Smooth muscle cell (in vitro differentiated cells): ENCODE measurements around the gene PCDHA6. TPM values are rescaled to one million over a fixed set of nuclear protein-coding genes. Genes with fewer than 3 reads are reported as not detected.
"Not testable (repeated sequence)": the region's sequence is repeated elsewhere in the genome, so short reads cannot be mapped to it uniquely, and the experiment has no call there.

Experiments used
- DNase-seq: peaks from one replicate; lab custom pipeline; 2025; ENCODE audit not compliant: unreplicated experiment; lab: John Stamatoyannopoulos, UW
- H2AFZ ChIP-seq: fragments of 200-600 bp; sonication (generic); 2 replicates; pipeline ENCODE4 v1.6.0; 2016; ENCODE audit warnings: antibody characterized with exemption, low read depth, mild to moderate bottlenecking
- H3F3A ChIP-seq: fragments of 200-600 bp; sonication (generic); 2 replicates; pipeline ENCODE4 v1.6.0; 2017; ENCODE audit warnings: antibody characterized with exemption, low read depth
- H3K27ac ChIP-seq: fragments of 200-600 bp; sonication (generic); 2 replicates; pipeline ENCODE4 v1.5.1; 2016; ENCODE audit warnings: low read depth, mild to moderate bottlenecking
- H3K27me3 ChIP-seq: fragments of 200-600 bp; sonication (generic); 2 replicates; pipeline ENCODE4 v1.6.1; 2016; ENCODE audit warnings: low read depth, mild to moderate bottlenecking
- H3K36me3 ChIP-seq: fragments of 200-600 bp; sonication (generic); 2 replicates; pipeline ENCODE4 v1.5.1; 2016; ENCODE audit warnings: low read depth
- H3K4me1 ChIP-seq: fragments of 200-600 bp; sonication (generic); 2 replicates; pipeline ENCODE4 v1.5.1; 2016; ENCODE audit warnings: low read depth
- H3K4me2 ChIP-seq: fragments of 200-600 bp; sonication (generic); 2 replicates; pipeline ENCODE4 v1.6.0; 2016; ENCODE audit warnings: mild to moderate bottlenecking
- H3K4me3 ChIP-seq: fragments of 200-600 bp; sonication (generic); 2 replicates; pipeline ENCODE4 v1.5.1; 2016; ENCODE audit warnings: mild to moderate bottlenecking
- H3K79me2 ChIP-seq: fragments of 200-600 bp; sonication (generic); 2 replicates; pipeline ENCODE4 v1.6.0; 2016; ENCODE audit warnings: low read depth, mild to moderate bottlenecking
- H3K9ac ChIP-seq: fragments of 200-600 bp; sonication (generic); 2 replicates; pipeline ENCODE4 v1.6.0; 2016; ENCODE audit warnings: low read depth
- H3K9me3 ChIP-seq: fragments of 200-600 bp; sonication (generic); replicated peaks from 2 replicates; pipeline ENCODE4 v1.5.1; 2016; ENCODE audit warnings: low read depth
- H4K20me1 ChIP-seq: fragments of 200-600 bp; sonication (generic); 2 replicates; pipeline ENCODE4 v1.6.0; 2016; ENCODE audit warnings: low read depth
- CTCF ChIP-seq: fragments of 200-600 bp; sonication (generic); IDR thresholded peaks from 2 replicates; pipeline ENCODE4 v1.5.1; 2017; ENCODE audit warnings: borderline replicate concordance, mild to moderate bottlenecking, antibody characterized with exemption; ENCODE audit not compliant: insufficient read depth, poor library complexity, severe bottlenecking
- WGBS: methylation state at CpG from one replicate; pipeline ENCODE4 v1.1.7; 2016; ENCODE audit warnings: low lambda C conversion rate; 5-methylcytosine and 5-hydroxymethylcytosine counted together
- polyA plus RNA-seq: library from polyadenylated mRNA; unstranded; fragments of >200 nt; fragmentation: Nextera tagmentation; extraction: Ambion mirVana; gene quantifications from 2 replicates; pipeline ENCODE4 v1.2.1, GENCODE V29; 2016
- total RNA-seq: library from RNA; depleted of rRNA; stranded (reverse); fragments of >200 nt; gene quantifications from 2 replicates; pipeline ENCODE4 v1.2.3, GENCODE V29; 2014

PCDHA6 gene
- total and polyA plus RNA-seq, 2 experiments from 2014 or later: 0.22 to 1.2 TPM

- H3K4me3 ChIP-seq: no peak overlapping the region
- TF ChIP-seq CTCF: no peak
- peaks cover 7% of the 10 kb centered on the region for H3K9me3 ChIP-seq
- H3K9ac ChIP-seq: no peak overlapping the region
- DNase-seq: no peak
- H3K36me3 ChIP-seq: peaks cover 8% of the 10 kb centered on the region
- no peak overlapping the region for H2AFZ ChIP-seq
- no peaks in the 10 kb centered on the region for H4K20me1 ChIP-seq
- no peaks in the 10 kb centered on the region for H3K4me1 ChIP-seq
- H3F3A ChIP-seq: no peaks in the 10 kb centered on the region
- no peak overlapping the region for H3K27ac ChIP-seq
- H3K27me3 ChIP-seq: no peaks in the 10 kb centered on the region
- 98% methylated on average over 34 of the region's 53 CpGs for WGBS
- H3K4me2 ChIP-seq: no peak overlapping the region
- H3K79me2 ChIP-seq: no peaks in the 10 kb centered on the region
Measured at GRCh38 chr5:140802781-140803271, 24.9 kb upstream of the PCDHA6 start.

- H3K4me1 ChIP-seq: no peaks in the 10 kb centered on the region
- H3K9ac ChIP-seq: peak within 1 kb of the TSS; percentile 72
- H2AFZ ChIP-seq: peak within 1 kb of the TSS; percentile 100
- peak within 1 kb of the TSS; percentile 32 for H3K27ac ChIP-seq
- no peaks in the 10 kb centered on the region for H3K79me2 ChIP-seq
- H3K36me3 ChIP-seq: no peaks in the 10 kb centered on the region
- peak; percentile 69 for TF ChIP-seq CTCF
- no peaks in the 10 kb centered on the region for H3K27me3 ChIP-seq
- peak; percentile 12 for DNase-seq
- H4K20me1 ChIP-seq: no peaks in the 10 kb centered on the region
- WGBS: 2% methylated on average over 47 of the region's 47 CpGs
- H3K4me3 ChIP-seq: peak within 1 kb of the TSS; percentile 76
- H3K9me3 ChIP-seq: no peaks in the 10 kb centered on the region
- no peaks in the 10 kb centered on the region for H3F3A ChIP-seq
- H3K4me2 ChIP-seq: peak within 1 kb of the TSS; percentile 88
Measured at GRCh38 chr5:140806834-140807775, 20.7 kb upstream of the PCDHA6 start, which contains the start of gene PCDHA4. Gene PCDHA4, plus strand, starts transcription at chr5:140807068.

DNA sequence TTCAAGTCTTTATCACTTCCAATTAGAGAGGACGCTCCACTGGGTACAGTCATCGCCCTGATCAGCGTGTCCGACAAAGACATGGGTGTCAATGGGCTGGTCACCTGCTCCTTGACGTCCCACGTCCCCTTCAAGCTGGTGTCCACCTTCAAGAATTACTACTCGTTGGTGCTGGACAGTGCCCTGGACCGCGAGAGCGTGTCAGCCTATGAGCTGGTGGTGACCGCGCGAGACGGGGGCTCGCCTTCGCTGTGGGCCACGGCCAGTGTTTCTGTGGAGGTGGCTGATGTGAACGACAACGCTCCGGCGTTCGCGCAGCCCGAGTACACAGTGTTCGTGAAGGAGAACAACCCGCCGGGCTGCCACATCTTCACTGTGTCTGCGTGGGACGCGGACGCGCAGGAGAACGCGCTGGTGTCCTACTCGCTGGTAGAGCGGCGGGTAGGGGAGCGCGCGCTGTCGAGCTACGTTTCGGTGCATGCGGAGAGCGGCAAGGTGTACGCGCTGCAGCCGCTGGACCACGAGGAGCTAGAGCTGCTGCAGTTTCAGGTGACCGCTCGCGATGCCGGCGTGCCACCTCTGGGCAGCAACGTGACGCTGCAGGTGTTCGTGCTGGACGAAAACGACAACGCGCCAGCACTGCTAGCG, 19.4 kb upstream of the PCDHA6 start:
- H2AFZ ChIP-seq: not testable (repeated sequence)

DNA sequence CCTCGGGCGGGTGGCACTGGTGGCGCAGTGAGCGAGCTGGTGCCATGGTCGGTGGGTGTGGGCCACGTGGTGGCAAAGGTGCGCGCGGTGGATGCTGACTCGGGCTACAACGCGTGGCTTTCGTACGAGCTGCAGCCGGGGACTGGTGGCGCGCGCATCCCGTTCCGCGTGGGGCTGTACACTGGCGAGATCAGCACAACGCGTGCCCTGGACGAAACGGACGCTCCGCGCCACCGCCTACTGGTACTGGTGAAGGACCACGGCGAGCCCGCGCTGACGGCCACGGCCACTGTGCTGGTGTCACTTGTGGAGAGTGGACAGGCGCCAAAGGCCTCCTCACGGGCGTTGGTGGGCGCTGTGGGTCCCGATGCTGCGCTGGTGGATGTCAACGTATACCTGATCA, 18.9 kb upstream of the PCDHA6 start:
- no peaks in the 10 kb centered on the region for H3K79me2 ChIP-seq
- no peaks in the 10 kb centered on the region for H3K9me3 ChIP-seq
- no peak overlapping the region for H3K4me3 ChIP-seq
- no peak overlapping the region for H3K9ac ChIP-seq
- no peak overlapping the region for H3K4me2 ChIP-seq
- no peak overlapping the region for H2AFZ ChIP-seq
- no peak for TF ChIP-seq CTCF
- WGBS: over 99% methylated on average over 40 of the region's 43 CpGs
- no peaks in the 10 kb centered on the region for H3K4me1 ChIP-seq
- H3F3A ChIP-seq: no peaks in the 10 kb centered on the region
- no peak overlapping the region for H3K27ac ChIP-seq
- H3K27me3 ChIP-seq: no peaks in the 10 kb centered on the region
- no peaks in the 10 kb centered on the region for H3K36me3 ChIP-seq
- no peak for DNase-seq
- no peaks in the 10 kb centered on the region for H4K20me1 ChIP-seq

More for the DNA sequence above, 19.4 kb upstream of the PCDHA6 start:
- H4K20me1 ChIP-seq, H3K4me1 ChIP-seq, DNase-seq, H3K27me3 ChIP-seq, H3K4me2 ChIP-seq, H3K27ac ChIP-seq, H3K36me3 ChIP-seq, H3K9ac ChIP-seq, H3K9me3 ChIP-seq, H3F3A ChIP-seq, H3K79me2 ChIP-seq: not testable (repeated sequence)
- H3K4me3 ChIP-seq: peak overlapping the region; percentile 76
- WGBS: 98% methylated on average over 62 of the region's 62 CpGs
